Stimulated activated CD8-positive, alpha-beta memory T cell treated with anti-CD3 and anti-CD28 coated beads, Interleukin-15, amount 100 ng/mL, for 4 hours (primary cell): ENCODE measurements around the gene CNIH3.

Experiments
- DNase-seq, 2 donors: peaks; one replicate each; pipeline ENCODE4 v3.0.0-alpha.2; 2020; ENCODE audit warnings: low read depth in 2 of 2

The CNIH3 gene

DNA sequence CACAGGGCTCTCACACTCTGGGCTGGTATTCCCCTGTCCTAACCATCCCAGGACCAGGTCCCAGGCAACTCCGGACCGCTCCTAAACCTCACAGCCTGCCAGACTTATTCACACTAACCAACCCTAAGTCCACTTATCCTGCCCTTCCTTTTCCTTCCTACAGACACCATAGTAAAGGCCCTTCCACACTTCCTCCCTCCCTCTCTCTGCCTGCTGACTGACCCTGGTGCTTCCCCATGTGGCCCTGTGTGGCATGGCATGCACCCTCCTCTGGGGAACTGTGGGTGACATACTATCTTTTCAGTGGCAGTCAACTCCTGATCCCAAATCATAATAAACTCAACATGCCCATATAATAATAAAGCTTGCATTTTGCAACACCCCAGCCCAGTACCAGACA, 158.3 kb downstream of the CNIH3 start:
- no peak for DNase-seq

DNA sequence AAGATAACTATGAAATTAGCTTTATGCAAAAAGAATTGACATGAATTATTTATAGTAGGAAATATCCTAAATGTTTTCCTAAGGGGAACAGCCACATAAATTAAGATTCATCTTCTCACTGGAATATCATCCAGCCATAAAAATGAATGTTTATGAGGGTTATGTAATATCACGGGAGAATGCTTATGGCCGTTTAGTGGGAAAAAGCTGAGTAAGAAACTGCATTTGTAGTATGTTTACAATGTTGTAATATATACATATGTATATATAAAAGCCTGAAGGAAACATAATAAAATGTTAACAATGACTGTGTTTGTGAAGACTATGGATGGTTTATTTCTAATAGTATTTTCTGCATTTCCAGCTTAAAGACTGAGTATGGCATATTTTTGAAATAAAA, 161.1 kb downstream of the CNIH3 start:
- DNase-seq = no peak

DNA sequence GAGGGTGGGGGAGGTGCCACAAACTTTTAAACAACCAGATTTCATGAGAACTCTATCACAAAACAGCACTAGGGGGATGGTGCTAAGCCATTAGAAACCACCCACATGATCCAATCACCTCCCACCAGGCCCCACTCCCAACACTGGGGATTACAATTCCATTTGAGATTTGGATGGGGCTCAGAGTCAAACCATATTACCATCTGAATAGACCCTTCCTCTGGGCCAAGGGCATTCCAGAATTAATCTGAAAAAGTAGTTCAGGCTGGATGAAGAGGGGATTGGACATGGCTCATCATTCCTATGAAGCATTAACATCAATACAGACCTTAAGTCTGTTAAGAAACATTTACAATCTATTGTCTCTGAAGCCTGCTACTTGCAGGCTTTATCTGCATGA, 163.4 kb downstream of the CNIH3 start:
- no peak for DNase-seq

DNA sequence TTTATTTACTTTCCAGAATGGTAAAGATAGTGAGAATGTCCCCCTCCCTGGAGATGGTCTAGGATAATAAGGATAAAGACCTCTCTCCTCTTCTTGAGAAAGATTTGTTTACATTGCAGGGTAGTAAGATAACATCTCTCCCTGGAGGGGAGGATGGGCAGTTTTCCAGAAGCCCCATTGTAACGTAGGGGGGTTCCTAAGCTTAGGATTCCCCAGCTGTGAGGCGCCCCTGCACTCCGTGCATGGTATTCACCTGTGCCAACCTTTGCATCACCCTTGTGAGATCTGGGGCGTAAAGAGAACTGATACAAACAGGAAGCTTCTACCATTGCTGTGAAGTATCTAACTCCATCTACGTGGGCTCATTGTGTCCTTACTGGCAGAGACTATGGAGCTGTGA, 164.6 kb downstream of the CNIH3 start:
- no peak for DNase-seq

DNA sequence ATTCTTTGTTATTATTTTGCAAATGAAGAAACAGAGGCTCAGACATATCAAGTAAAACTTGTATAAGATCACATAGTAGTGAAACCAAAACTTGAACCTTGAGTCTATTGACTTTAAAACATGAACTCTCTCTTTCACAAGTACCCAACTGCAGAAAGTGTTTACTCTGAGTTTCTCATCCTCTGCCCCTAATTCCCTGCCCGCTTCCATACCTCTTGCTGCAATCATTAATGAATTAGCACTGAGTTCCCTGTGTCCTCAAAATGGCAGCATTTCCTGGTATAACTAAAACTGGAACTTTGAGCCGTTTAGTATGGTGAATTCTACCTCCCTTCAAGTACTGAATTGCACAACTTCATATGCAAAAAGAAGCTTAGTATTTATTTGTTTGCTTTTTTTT, 165.7 kb downstream of the CNIH3 start:
- DNase-seq = no peak

DNA sequence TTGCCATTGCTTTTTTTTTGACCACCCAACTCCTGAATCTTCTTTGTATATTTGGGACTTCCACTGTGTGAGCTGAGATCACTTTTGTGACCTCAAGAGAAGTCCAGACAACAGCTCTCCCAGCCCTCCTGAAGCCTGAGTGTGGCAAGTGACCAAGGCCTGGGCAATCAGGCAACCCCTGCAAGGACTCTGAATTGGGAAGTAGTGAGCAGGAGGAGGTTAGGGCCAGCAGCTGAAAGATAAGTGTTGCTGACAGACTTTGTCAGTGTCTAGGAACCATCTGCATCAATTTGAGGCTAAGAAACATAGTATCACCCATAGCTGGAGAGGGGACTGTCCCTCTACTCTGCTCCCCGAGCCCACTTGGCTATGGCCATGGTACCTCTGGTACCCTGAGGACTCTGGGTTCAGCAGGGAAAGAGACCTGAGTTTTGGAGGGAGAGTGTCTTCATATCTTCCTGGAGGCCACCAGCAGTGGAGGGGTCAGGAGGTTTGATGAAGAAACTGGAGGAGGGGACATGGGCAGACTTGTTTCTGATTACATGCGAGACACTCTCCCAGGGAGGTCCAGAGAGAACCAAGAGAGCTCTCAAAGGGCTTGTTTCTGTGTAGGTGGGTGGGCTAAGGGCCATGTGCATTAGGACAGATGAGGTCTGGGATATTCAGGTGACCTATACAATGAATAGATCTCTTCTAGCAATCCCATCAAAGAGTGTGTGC, 166.3 kb downstream of the CNIH3 start:
- no peak for DNase-seq

DNA sequence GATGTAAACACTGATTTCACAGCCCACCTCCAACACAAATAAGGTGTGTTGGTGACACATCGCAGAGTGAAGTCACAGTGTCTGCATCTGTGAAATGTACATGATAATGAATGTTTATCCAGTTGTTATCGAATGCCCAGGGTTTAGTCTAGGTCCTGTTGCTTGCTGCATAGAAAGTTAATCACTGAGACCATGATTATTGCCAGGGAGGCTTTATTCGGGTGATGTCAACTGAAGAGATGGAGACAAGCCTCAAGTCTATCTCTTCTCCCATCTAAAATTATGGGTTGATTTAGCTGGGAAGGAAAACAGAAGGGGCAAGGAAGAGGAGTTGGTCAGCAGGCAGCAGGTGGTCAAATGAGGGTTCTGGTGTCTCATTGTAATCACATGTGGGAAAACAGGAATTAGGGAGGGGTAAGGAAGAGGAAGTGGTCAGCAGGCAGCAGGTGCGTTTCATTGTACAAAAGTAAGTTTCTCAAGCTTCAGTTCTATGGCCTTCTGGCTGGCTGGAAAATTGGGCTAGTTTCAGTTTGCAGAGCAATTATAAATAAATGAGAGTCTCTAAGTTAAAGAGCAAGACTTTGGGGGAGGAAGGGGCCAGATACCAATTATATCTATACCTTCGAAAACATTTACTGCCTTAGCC, 167.0 kb downstream of the CNIH3 start:
- DNase-seq = no peak

DNA sequence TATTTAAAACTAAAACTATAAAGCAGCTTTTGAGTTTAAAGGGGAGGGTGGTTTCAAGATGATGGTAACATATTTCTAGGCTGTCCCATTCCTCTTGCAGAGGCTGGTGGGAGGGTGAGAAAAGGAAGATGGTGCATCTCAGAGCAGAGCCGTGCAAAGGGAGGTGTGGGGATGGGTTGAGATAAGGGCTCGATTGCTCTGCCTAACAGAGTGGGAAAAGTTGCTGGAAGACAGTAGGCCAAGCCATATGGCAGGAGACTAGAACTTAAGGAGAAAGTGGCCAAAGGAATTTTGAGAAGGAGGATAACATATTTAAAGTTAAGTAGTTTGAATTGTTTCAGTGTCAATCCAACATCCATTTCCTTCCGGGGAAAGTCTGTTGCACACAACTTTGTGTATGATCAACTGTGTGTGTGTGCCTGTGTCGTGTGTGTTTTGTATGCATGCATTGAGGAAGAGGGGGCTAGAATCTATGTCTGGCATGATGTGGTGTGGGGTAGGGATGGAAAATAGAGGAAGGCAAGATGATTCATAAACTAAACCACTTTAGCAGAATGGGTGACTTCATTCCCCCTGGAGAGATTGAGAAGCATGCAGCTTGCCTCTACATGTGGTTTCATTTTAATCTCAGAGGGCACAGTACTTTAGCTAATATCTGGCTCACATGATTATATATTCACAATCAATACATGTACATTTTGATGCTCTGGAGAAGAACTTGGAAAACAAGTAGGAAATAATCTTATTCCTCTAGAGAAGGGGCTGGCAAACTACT, 168.3 kb downstream of the CNIH3 start:
- DNase-seq = no peak

DNA sequence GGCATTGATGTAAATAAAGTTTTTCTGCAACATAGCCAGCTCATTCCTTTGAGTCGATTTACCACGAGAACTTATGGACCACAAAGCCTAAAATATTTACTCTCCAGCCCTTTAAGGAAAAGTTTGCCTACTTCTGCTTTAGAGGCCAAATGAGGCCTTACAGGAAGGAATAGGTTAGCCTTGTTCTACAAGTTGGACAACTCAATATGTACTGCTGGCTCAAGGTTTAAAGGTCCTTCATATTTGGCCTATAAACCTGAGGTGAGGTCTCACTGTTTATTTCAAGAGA, 168.9 kb downstream of the CNIH3 start:
- no peak for DNase-seq

DNA sequence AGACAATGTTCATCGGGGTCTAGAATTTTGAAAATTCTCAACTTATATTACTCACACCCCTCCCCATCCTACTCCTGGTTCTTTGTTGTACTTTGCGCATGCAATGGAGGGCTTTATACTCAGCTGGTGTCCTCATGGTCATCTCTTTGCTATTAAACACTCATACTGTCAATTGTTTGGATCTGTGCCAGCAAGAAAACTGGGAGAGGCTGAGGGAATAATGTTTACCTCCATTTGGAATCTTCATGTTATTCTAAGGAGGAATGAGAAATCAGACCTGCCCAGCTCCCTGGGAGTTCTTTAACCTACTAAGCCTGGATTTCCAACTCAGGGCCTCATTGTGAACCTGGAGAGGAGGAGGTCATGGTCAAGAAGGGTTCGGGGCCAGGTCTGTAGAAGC, 169.5 kb downstream of the CNIH3 start:
- no peak for DNase-seq

DNA sequence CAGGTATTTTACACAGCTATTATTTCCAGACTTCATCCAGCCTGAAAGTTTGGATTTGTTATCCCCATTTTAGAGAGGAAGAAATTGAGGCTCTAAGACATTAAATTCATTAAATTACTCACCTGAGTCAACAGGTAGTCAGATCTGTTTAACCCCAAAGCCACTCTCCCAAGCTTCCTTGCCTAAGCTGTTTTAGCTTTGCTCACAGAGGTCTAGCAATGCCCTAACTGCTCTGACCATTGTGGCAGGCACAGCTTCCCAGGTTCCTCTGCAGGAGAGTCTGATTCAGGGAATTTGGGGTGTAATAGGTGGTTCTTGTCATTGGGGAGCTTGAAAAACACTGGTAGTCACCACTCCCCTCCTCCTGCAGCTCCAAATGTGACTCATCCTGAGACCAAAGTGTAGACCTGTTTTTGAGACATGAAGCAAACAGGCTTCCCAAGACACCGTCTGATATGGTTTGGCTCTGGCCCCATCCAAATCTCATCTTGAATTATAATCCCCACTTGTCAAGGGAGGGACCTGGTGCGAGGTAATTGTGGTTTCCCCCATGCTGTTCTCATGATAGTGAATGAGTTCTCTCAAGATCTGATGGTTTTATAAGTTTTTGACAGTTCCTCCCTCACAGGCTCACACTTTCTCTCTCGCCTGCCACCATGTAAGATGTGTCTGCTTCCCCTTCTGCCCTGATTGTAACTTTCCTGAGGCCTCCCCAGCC, 170.6 kb downstream of the CNIH3 start:
- no peak for DNase-seq

DNA sequence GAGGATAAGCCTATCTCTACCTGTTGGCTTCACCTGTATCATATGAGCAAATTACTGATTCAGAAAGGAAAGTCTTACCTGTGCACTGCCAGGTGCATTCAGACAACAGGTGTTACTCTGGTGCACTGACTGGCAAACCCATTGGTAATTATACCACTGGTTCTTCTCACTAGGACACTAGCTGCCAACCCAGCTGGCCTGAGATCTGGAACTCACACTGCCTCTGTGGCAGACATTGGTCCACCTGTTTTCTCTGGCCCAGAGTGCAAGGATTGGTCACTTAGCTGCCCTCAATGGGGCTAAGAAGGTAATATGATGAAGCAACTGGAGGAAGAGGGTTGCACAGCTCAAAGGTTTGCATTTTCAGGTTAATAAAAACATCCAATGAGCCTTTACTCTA, 173.2 kb downstream of the CNIH3 start:
- no peak for DNase-seq
